Liver (tissue), 3 donors: ENCODE measurements around the gene LELP1.

Source experiments
- EGR1 ChIP-seq, 2 donors: IDR thresholded peaks; 2 replicates each; pipeline ENCODE4 v1.6.1; 2016 to 2018; ENCODE audit warnings: antibody characterized with exemption in 2 of 2, low read depth in 2 of 2
- FOXA1 ChIP-seq: IDR thresholded peaks from 2 replicates; pipeline ENCODE4 v1.6.1; 2016; ENCODE audit warnings: antibody characterized with exemption
- GABPA ChIP-seq, 2 donors: IDR thresholded peaks in 1 of 2; conservative IDR thresholded peaks in 1 of 2; 2 replicates each; pipeline ENCODE4 v1.6.1; 2016; ENCODE audit warnings: antibody characterized with exemption in 2 of 2, mild to moderate bottlenecking in 1 of 2, moderate library complexity in 1 of 2
- HNF4A ChIP-seq, 2 donors: conservative IDR thresholded peaks; 2 replicates each; pipeline ENCODE4 v1.6.1; 2016; ENCODE audit warnings: antibody characterized with exemption in 2 of 2, mild to moderate bottlenecking in 2 of 2
- HNF4G ChIP-seq: IDR thresholded peaks from 2 replicates; pipeline ENCODE4 v1.6.1; 2016; ENCODE audit warnings: antibody characterized with exemption
- JUND ChIP-seq, 2 donors: IDR thresholded peaks; 2 replicates each; pipeline ENCODE4 v1.6.1; 2016; ENCODE audit warnings: antibody characterized with exemption in 2 of 2
- NR2F2 ChIP-seq: IDR thresholded peaks from 2 replicates; pipeline ENCODE4 v1.6.1; 2016; ENCODE audit warnings: antibody characterized with exemption
- RAD21 ChIP-seq, 2 donors: IDR thresholded peaks; 2 replicates each; pipeline ENCODE4 v1.6.1; 2016; ENCODE audit warnings: antibody characterized with exemption in 2 of 2, mild to moderate bottlenecking in 2 of 2
- SP1 ChIP-seq: IDR thresholded peaks from 2 replicates; pipeline ENCODE4 v1.6.1; 2018; ENCODE audit warnings: antibody characterized with exemption, mild to moderate bottlenecking
- TAF1 ChIP-seq: conservative IDR thresholded peaks from 2 replicates; pipeline ENCODE4 v1.6.1; 2016; ENCODE audit warnings: antibody characterized with exemption, mild to moderate bottlenecking
- YY1 ChIP-seq: IDR thresholded peaks from 2 replicates; pipeline ENCODE4 v1.6.1; 2016; ENCODE audit warnings: antibody characterized with exemption, mild to moderate bottlenecking
- TF ChIP-seq, protein P1 (sequence below): fragments of 150-350 bp; IDR thresholded peaks from 2 replicates; pipeline ENCODE4 v1.5.1; 2017; ENCODE audit warnings: improper control_type of control experiment, low read depth, low read length; ENCODE audit not compliant: missing input control
- TF ChIP-seq, protein P2 (sequence below): IDR thresholded peaks from 2 replicates; pipeline ENCODE4 v1.6.1; 2016; ENCODE audit warnings: antibody characterized with exemption
- TF ChIP-seq, protein P3 (sequence below): IDR thresholded peaks from 2 replicates; pipeline ENCODE4 v1.6.1; 2016; ENCODE audit warnings: antibody characterized with exemption, mild to moderate bottlenecking
- donor health status: healthy.
- donor health status: healthy.

DNA sequence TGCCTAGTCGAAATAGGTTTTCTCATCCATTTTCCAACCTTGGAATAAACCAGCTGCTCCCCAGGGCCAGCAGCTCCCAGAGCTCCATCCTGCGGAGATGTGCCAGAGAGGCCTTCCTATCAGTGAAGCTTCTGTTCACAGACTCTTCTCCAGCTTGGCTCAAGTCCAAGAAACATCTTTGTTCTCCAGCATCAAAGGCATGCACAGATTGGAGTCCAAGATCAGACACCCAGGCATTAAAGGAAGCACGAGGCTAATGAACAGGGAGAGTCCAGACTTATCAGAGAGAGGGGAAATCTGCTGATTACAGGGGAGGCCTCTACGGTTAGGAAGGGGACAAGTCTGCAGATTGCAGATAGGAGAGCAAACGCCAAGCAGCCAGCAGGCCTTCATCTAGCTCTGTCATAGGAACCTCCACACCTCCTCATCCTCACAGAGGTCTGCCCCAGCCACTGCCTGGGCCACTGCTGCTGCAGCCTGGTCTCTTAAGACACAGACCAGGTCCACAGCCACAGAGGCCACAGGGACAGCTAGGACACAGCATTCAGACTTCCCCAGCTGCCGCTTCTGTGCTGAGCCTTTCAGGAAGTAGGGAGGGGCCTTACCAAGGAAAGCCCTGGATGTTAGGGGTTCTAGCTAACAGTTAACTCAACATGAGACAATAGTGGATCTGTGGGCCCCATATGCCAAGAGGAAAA is 17.5 kb downstream of the LELP1 start:
- TF ChIP-seq, protein P1, sequence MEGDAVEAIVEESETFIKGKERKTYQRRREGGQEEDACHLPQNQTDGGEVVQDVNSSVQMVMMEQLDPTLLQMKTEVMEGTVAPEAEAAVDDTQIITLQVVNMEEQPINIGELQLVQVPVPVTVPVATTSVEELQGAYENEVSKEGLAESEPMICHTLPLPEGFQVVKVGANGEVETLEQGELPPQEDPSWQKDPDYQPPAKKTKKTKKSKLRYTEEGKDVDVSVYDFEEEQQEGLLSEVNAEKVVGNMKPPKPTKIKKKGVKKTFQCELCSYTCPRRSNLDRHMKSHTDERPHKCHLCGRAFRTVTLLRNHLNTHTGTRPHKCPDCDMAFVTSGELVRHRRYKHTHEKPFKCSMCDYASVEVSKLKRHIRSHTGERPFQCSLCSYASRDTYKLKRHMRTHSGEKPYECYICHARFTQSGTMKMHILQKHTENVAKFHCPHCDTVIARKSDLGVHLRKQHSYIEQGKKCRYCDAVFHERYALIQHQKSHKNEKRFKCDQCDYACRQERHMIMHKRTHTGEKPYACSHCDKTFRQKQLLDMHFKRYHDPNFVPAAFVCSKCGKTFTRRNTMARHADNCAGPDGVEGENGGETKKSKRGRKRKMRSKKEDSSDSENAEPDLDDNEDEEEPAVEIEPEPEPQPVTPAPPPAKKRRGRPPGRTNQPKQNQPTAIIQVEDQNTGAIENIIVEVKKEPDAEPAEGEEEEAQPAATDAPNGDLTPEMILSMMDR, result no peak
- TF ChIP-seq NR2F2, result no peak
- TF ChIP-seq SP1, result no peak
- no peak for TF ChIP-seq YY1
- TF ChIP-seq GABPA (IDR thresholded peaks at IDR 0.05 in 1 of 2, conservative IDR thresholded peaks at IDR 0.05 in 1 of 2), result no peak
- TF ChIP-seq TAF1, result no peak
- TF ChIP-seq, protein P2, sequence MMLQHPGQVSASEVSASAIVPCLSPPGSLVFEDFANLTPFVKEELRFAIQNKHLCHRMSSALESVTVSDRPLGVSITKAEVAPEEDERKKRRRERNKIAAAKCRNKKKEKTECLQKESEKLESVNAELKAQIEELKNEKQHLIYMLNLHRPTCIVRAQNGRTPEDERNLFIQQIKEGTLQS, result no peak
- no peak for TF ChIP-seq EGR1 (IDR thresholded peaks at IDR 0.05; ENCODE audit: low read depth in 2 of 2)
- TF ChIP-seq JUND (IDR thresholded peaks at IDR 0.05), result no peak
- TF ChIP-seq, protein P3, sequence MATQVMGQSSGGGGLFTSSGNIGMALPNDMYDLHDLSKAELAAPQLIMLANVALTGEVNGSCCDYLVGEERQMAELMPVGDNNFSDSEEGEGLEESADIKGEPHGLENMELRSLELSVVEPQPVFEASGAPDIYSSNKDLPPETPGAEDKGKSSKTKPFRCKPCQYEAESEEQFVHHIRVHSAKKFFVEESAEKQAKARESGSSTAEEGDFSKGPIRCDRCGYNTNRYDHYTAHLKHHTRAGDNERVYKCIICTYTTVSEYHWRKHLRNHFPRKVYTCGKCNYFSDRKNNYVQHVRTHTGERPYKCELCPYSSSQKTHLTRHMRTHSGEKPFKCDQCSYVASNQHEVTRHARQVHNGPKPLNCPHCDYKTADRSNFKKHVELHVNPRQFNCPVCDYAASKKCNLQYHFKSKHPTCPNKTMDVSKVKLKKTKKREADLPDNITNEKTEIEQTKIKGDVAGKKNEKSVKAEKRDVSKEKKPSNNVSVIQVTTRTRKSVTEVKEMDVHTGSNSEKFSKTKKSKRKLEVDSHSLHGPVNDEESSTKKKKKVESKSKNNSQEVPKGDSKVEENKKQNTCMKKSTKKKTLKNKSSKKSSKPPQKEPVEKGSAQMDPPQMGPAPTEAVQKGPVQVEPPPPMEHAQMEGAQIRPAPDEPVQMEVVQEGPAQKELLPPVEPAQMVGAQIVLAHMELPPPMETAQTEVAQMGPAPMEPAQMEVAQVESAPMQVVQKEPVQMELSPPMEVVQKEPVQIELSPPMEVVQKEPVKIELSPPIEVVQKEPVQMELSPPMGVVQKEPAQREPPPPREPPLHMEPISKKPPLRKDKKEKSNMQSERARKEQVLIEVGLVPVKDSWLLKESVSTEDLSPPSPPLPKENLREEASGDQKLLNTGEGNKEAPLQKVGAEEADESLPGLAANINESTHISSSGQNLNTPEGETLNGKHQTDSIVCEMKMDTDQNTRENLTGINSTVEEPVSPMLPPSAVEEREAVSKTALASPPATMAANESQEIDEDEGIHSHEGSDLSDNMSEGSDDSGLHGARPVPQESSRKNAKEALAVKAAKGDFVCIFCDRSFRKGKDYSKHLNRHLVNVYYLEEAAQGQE, result no peak
- TF ChIP-seq RAD21 (IDR thresholded peaks at IDR 0.05), result no peak
- no peak for TF ChIP-seq HNF4A (conservative IDR thresholded peaks at IDR 0.05)
- TF ChIP-seq HNF4G, result no peak
- TF ChIP-seq FOXA1, result no peak
